Measurements from ENCODE around the gene SVBP. TPM values are rescaled to one million over a fixed set of nuclear protein-coding genes. Genes with fewer than 3 reads are reported as not detected.
"Not testable (repeated sequence)": the region's sequence is repeated elsewhere in the genome, so short reads cannot be mapped to it uniquely, and the experiment has no call there.

SVBP gene
- total RNA-seq, 2 donors from 2014 or later: 14.0 to 22.9 TPM

DNA sequence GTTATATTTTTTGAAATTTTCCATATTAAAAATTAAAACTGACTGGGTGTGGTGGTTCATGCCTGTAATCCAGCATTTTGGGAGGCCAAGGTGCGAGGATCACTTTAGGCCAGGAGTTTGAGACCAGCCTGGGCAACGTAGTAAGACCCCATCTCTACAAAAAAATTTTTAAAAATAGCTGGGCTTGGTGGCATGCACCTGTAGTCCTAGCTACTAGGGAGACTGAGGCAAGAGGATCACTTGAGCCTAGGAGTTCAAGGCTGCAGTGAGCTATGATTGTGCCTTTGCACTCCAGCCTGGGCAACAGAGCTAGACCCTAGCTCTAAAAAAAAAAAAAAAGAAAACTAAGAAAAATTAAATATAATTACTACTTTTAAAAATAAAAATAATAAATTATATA is 4.5 kb upstream of the SVBP start:
- peaks cover 4% of the 10 kb centered on the region for H3K4me1 ChIP-seq
- no peaks in the 10 kb centered on the region for H3K27me3 ChIP-seq
- no peak overlapping the region for H3K27ac ChIP-seq
- H3K9ac ChIP-seq (ENCODE audit: low read depth in 2 of 2, low read length in 2 of 2): no peak overlapping the region
- no peak overlapping the region for H3K4me3 ChIP-seq
- TF ChIP-seq, protein P1, sequence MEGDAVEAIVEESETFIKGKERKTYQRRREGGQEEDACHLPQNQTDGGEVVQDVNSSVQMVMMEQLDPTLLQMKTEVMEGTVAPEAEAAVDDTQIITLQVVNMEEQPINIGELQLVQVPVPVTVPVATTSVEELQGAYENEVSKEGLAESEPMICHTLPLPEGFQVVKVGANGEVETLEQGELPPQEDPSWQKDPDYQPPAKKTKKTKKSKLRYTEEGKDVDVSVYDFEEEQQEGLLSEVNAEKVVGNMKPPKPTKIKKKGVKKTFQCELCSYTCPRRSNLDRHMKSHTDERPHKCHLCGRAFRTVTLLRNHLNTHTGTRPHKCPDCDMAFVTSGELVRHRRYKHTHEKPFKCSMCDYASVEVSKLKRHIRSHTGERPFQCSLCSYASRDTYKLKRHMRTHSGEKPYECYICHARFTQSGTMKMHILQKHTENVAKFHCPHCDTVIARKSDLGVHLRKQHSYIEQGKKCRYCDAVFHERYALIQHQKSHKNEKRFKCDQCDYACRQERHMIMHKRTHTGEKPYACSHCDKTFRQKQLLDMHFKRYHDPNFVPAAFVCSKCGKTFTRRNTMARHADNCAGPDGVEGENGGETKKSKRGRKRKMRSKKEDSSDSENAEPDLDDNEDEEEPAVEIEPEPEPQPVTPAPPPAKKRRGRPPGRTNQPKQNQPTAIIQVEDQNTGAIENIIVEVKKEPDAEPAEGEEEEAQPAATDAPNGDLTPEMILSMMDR (IDR thresholded peaks at IDR 0.05): no peak
- no peaks in the 10 kb centered on the region for H3K36me3 ChIP-seq
- no peaks in the 10 kb centered on the region for H3K9me3 ChIP-seq
- no peak for DNase-seq
- intact Hi-C loops (cut with DNase I): no loop called here

DNA sequence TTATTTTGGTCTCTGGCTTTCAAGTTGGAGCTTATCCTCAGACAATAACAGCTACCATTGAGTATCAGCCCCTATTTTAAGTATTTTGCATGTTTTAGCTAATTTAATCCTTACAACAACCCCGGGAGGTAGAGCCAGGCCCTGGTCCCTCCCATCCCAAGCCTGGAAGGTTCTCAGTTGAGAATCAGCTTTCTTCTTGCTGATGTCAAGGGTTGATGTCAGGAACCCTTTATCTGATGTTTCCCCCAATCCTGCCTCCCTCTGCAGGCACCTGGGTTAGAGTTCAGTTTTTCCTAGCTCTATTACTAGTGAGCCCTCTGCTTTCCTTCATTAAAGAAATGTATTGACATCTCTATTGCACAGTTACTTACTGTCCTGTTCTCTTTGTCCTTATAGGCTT is 3.6 kb upstream of the SVBP start:
- TF ChIP-seq, protein P1 (IDR thresholded peaks at IDR 0.05): no peak
- Histone ChIP-seq H3K27ac (no peak overlapping the region), H3K4me3 (no peak overlapping the region), H3K36me3 (no peaks in the 10 kb centered on the region), H3K9ac (ENCODE audit: low read depth in 2 of 2, low read length in 2 of 2) (no peak overlapping the region), H3K9me3 (no peaks in the 10 kb centered on the region), H3K4me1 (peaks cover 4% of the 10 kb centered on the region), H3K27me3 (no peaks in the 10 kb centered on the region)
- DNase-seq: no peak
- intact Hi-C loops (cut with DNase I): no loop called here

DNA sequence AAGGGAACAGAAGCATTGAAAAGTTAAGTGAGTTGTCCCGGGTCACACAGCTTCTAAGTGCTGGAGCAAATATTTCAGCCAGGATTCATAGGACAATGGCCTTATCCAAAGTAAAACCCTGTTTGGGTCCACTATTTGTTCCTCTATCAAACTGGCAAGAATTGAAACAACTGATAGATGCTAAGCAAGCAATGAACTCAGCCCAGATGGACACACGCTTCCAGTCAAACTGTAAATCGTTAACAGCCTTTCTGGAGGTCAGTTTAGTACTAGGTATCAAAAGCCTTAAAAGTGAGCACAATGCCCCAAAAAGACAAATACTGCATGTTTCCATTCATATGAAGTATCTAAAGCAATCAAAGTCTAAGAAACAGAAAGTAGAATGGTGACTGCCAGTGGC is 779 bp upstream of the SVBP start:
- intact Hi-C loops (cut with DNase I): loop anchor here (5.0 kb wide), 1 partner anchor 51 kb away; the partner anchor contains the start of genes C1orf50 and P3H1
- H3K27me3 ChIP-seq: no peaks in the 10 kb centered on the region
- peaks cover 4% of the 10 kb centered on the region for H3K4me1 ChIP-seq
- no peak for DNase-seq
- H3K4me3 ChIP-seq: no peak overlapping the region
- H3K27ac ChIP-seq: no peak overlapping the region
- no peaks in the 10 kb centered on the region for H3K9me3 ChIP-seq
- H3K36me3 ChIP-seq: no peaks in the 10 kb centered on the region
- TF ChIP-seq, protein P1 (IDR thresholded peaks at IDR 0.05): no peak
- no peak overlapping the region for H3K9ac ChIP-seq (ENCODE audit: low read depth in 2 of 2, low read length in 2 of 2)

DNA sequence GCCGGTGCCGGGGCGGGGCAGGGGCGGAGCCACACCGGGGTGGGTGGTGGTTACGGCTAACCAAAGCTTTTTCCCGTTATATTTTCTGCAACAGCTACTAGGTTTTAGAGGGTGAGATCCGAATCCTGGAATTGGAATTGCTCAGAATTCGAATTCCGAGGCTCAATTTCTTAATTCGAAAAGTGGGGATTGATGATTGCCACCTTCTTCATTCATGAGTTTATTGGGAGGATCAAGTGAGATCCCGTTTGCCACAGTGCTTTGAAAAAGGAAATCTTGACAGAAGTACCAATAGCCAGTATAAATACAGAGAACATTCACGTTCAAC is 207 bp upstream of the SVBP start:
- TF ChIP-seq, protein P1 (IDR thresholded peaks at IDR 0.05): no peak

DNA sequence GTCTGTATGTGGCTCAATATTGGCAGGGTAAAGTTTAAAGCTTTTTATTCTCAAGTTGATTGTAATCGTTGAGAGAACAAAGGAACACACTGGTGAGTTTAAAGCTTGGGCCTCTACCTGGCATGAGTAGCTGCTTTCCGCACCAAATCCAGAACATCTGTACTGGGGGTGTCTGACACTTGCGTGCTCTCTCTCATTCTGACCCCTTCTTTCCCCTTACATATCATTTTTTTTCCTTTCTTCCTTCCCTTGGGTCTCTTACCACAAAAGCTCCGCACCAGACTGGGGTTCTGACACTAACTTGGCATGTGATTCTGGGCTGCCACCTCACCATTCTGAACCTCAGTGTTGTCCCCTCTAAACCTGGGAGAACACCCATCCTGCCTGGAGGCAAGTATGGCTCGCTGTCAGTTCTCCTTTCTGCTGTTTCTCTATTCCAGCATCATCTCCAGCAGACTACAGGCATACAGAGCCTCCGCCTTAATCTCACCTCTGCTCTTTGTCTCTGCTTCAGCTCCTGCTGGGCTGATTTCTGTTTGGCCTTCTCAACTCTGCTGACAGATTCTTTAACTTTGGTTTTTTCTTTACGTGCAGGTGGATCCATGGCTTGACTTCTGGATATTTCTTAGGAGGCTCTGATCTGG is 1.1 kb downstream of the SVBP start:
- Histone ChIP-seq H3K4me3 (peak overlapping the region; percentile 54), H3K36me3 (no peaks in the 10 kb centered on the region), H3K4me1 (peaks cover 4% of the 10 kb centered on the region), H3K9me3 (no peaks in the 10 kb centered on the region), H3K27ac (peak overlapping the region; percentile 96), H3K27me3 (no peaks in the 10 kb centered on the region), H3K9ac (ENCODE audit: low read depth in 2 of 2, low read length in 2 of 2) (peak overlapping the region; percentile 68 to 88)
- TF ChIP-seq, protein P1 (IDR thresholded peaks at IDR 0.05): no peak
- no peak for DNase-seq
- intact Hi-C loops (cut with DNase I): loop anchor here (5.0 kb wide), 1 partner anchor 49 kb away; the partner anchor contains the start of genes C1orf50 and P3H1

More for the DNA sequence above, 207 bp upstream of the SVBP start:
- no peak for DNase-seq
- no peaks in the 10 kb centered on the region for H3K36me3 ChIP-seq
- H3K27me3 ChIP-seq: no peaks in the 10 kb centered on the region
- peak overlapping the region; percentile 96 for H3K27ac ChIP-seq
- H3K9me3 ChIP-seq: no peaks in the 10 kb centered on the region
- H3K4me1 ChIP-seq: peaks cover 4% of the 10 kb centered on the region
- intact Hi-C loops (cut with DNase I): loop anchor here (5.0 kb wide), 1 partner anchor 50 kb away; the partner anchor contains the start of genes C1orf50 and P3H1
- H3K4me3 ChIP-seq: peak overlapping the region; percentile 54
- H3K9ac ChIP-seq (ENCODE audit: low read depth in 2 of 2, low read length in 2 of 2): no peak overlapping the region

DNA sequence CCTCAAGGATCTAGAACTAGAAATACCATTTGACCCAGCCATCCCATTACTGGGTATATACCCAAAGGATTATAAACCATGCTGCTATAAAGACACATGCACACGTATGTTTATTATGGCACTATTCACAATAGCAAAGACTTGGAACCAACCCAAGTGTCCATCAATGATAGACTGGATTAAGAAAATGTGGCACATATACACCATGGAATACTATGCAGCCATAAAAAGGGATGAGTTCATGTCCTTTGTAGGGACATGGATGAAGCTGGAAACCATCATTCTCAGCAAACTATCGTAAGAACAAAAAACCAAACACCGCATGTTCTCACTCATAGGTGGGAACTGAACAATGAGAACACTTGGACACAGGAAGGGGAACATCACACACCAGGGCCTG is 2.4 kb downstream of the SVBP start:
- not testable (repeated sequence) for H3K9me3 ChIP-seq

More for the DNA sequence above, 2.4 kb downstream of the SVBP start:
- H3K36me3 ChIP-seq; H3K9ac ChIP-seq (ENCODE audit: low read depth in 2 of 2, low read length in 2 of 2); H3K27ac ChIP-seq; DNase-seq; H3K4me3 ChIP-seq; H3K4me1 ChIP-seq; H3K27me3 ChIP-seq: not testable (repeated sequence)
- intact Hi-C loops (cut with DNase I): loop anchor here (5.0 kb wide), 1 partner anchor 48 kb away; the partner anchor contains the start of genes C1orf50 and P3H1

Data from colonic mucosa (tissue), 4 donors.